GM18861 (cell line): ENCODE results near the gene RANGAP1.

Experiments used
- ATAC-seq: cut with Tn5 transposase; IDR thresholded peaks from one replicate; pipeline ENCODE4 v1.9.1; 2021; ENCODE audit not compliant: unreplicated experiment

The RANGAP1 gene

DNA sequence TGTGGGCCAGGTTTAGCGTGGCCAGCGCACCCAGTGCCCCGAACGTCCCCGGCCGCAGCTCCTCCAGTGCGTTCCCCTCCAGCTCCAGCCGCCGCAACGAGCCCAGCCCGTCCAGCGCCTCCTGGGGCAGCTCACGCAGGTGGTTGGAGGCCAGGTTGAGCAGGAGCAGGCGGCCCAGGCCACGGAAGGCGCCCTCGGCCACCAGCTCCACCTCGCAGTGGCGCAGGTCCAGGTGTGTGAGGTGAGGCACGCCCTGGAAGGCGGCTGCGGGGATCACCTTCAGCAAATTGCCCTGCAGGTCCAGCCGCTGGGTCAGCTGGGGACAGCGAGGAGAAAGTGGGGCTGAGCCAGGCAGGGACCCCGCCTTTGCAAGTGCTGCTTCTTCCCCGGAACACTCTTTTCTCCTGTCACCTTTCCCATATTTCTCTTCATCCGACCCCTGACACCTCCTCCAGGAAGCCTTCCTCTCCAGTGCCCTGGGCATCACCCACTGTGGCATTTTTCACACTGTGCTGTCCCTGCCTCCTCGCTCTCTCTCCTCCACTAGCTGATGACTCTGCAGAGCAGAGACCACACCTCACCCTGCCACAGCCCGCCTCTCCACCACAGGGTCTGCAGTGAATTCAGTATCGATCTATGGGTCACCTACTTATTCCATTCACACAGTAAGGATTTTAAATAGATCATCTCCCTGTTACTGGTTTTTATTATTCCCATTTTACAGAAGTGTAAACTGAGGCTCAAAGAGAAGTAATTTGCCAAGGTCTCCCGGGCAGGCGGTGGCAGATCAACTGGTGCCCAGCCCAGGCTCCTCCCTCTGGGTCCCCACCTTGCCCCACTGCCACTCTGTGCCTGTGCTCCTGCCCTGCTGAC is 47.2 kb downstream of the RANGAP1 start:
- no peak for ATAC-seq

GRCh38 chr22:41237707-41238569 is 48.0 kb downstream of the RANGAP1 start:
- peak; percentile 58 for ATAC-seq

DNA sequence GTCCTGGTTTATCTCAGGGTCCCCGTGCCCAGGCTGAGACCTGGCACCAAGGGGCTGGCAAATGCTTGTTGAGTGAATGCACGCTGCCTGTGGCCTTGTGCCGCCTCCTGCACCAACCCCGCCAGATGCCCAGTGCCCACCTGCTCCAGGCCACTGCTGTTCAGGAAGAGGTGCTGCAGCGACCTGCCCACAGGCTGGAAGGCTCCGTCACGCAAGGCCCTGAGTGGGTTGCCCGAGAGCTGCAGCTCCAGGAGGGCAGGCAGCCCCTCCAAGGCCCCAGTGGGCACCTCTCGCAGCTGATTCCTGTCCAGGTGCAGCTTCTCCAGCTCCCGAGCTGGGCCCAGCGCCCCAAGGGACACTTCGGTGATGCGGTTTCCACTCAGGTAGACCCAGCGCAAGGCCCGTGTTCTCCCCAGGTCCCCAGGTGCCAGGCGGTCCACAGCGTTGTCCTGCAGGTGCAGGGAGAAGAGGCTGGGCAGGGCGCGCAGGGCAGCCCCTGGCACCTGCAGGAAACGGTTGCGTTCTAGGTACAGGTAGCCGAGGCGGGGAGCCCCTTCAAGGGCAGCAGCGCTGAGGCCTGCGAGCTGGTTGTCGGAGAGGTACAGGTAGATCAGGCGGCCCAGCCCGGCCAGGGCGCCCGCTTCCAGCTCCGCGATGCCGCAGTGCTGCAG is 48.8 kb downstream of the RANGAP1 start:
- no peak for ATAC-seq

DNA sequence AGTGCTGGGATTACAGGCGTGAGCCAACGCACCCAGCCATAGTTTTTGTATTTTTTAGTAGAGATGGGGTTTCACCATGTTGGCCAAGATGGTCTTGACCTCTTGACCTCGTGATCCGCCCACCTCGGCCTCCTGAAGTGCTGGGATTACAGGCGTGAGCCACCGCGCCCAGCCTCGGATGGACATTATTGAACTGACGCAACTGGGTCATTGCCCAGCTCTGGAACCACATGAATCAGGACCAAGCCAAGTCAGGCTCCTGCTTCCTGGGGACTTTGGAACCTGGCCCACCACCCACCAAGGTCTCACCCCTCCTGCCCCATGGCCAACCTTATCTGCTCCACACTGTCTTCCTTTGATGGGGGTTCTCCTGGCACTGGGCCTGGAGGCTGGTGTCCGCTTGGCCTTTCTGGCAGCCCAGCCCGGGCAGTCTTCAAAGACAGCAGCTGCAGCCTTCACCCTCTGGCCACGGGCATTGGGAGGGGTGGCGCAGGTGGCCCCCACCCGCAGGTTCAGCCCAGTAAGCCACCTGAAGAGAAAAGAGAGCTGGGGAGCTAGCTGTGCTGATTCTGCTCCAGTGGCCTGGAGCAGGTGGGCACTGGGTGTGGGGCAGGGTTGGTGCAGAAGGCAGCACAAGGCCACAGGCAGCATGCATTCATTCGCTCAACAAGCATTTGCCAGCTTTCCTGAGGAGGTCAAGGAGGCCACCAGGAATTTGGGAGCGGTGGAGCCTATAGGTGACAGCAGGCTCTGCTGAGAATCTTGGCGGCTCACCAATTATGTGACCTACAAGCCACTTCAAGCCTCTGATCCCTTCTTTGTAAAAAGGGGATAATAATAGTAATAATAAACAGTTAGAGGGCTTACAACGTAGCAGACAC is 50.9 kb downstream of the RANGAP1 start:
- no peak for ATAC-seq

- ATAC-seq: no peak
Measured at GRCh38 chr22:41231369-41231768, 54.6 kb downstream of the RANGAP1 start.

- no peak for ATAC-seq
Measured at GRCh38 chr22:41230401-41230785, 55.6 kb downstream of the RANGAP1 start.

GRCh38 chr22:41229730-41230400 is 56.1 kb downstream of the RANGAP1 start:
- ATAC-seq: no peak

GRCh38 chr22:41229215-41229614 is 56.8 kb downstream of the RANGAP1 start:
- no peak for ATAC-seq

DNA sequence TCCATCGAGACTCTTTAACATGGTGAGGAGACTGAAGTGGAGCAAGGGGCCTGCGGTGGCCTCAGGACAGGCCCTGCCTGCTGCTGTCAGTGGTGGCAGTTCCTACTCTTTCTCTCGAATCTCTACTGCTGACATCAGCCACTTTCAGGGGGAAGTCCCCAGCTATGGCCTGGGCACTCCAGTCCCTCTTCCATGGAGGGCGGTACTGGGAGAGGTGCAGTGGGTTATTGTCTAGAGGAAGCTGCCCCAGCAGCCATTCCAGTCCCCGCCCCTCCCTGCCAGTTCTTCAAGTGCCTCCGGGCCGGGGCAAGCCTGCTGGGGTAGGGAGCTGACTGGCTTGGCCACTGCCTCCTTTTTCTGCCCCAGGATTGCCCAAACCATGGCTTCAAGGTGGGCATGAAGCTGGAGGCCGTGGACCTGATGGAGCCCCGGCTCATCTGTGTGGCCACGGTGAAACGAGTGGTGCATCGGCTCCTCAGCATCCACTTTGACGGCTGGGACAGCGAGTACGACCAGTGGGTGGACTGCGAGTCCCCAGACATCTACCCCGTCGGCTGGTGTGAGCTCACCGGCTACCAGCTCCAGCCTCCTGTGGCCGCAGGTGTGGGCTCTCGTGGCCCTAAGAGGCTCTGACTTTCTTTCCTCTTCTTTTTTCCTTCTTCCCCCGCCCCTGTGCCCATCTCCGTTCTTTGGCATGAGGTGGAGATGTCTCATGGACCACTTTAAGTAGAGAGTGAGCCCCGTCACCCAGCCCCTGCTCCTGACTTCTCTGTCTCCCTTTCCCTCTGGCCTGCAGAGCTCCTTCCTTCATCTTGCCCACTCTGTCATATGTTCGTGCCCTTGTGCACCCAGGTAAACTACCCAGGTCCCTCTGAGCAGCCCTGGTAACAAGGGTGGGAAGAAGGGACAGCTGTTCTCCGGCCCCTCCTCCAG is 59.0 kb downstream of the RANGAP1 start:
- no peak for ATAC-seq

GRCh38 chr22:41223535-41223934 is 62.5 kb downstream of the RANGAP1 start:
- no peak for ATAC-seq

DNA sequence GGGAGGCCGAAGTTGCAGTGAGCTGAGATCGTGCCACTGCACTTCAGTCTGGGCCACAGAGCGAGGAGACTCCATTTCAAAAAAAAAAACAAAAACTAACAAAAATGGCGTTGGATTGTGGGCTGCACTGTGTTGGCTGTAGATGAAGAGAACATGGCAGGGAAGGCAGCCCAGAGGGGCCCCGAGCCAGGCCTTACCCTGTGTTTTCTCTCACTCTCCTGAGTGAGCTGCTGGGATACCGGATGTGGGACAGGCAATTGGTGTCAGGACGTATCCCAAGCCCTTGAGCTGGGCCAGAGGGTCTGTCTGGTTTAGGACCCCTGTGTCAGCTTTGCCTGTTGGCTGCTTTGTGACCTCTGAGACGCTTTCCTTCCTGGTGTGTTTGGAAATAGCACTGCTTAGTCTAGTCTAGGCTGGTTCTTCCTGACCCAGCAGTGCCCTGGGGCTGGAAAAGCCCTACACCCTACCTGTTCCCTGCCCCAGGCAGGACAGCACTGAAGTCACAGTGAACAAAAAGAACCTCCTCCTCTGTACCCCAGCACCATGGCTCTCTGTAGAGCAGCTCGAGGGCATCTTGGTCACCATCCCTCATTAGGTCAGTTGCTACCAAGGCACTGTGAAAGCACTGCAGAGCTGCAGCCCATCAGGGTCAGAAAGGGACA is 63.0 kb downstream of the RANGAP1 start:
- no peak for ATAC-seq

- no peak for ATAC-seq
Measured at GRCh38 chr22:41217553-41218157, 68.3 kb downstream of the RANGAP1 start.

DNA sequence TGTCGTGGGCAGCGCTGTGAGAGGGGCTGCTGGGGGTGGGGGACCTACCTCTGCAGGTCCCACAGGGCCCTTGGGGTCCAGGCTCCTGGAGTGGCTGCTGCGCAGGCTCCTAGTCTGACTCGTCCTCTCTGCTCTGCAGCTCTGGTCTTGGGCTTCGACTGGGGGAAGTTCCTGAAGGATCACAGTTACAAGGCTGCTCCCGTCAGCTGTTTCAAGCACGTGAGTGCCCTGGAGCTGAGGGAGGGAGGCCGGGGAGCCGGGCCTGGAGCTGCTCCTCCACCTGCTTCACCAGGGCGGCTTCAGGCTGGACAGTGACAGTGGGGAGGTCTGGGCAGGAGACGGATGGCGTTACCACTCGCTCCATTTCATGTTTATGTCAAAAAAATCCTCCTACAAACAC is 69.0 kb downstream of the RANGAP1 start:
- ATAC-seq: no peak

GRCh38 chr22:41215926-41216325 is 70.1 kb downstream of the RANGAP1 start:
- no peak for ATAC-seq

- ATAC-seq: no peak
Measured at GRCh38 chr22:41215409-41215808, 70.6 kb downstream of the RANGAP1 start.

DNA sequence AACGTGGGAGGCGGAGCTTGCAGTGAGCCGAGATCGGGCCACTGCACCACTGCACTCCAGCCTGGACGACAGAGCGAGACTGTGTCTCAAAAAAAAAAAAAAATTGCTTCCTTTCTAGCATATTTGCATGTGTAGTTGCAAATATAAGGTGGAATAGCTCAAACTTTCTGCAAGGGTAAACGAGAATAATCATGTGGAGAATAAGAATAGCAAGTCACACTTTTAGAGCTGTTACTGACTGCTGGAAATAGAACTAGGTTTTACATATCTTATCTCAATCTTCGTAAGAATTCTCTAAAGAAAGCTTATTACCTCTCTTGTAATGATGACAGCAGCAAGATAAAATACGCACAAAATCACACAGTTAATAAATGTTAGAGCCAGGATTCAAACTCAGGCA is 79.3 kb downstream of the RANGAP1 start:
- no peak for ATAC-seq

- peak; percentile 89 for ATAC-seq
Measured at GRCh38 chr22:41204992-41205900, 80.7 kb downstream of the RANGAP1 start, which contains the start of gene L3MBTL2. Gene L3MBTL2, plus strand, starts transcription at chr22:41205312. Its CDS starts 51 bp downstream, at chr22:41205363.
